HepG2 (cell line): Measurements from ENCODE around the gene AOX1. TPM values are rescaled to one million over a fixed set of nuclear protein-coding genes. Genes with fewer than 3 reads are reported as not detected.

ENCODE experiments used
- ATAC-seq: fragments of 200-7000 bp; cut with Tn5 transposase; 3 replicates; pipeline ENCODE4 v1.9.1; 2020; ENCODE audit warnings: mild to moderate bottlenecking, moderate library complexity
- BruUV-seq: library from RNA; stranded (reverse); fragments of 400-500 nt; replicated peaks from 2 replicates; lab custom pipeline; 2021; lab: Mats Ljungman, UMichigan
- CTCF ChIA-PET: fragments of 300-600 bp; formaldehyde crosslinking; extraction: SDS; loops from one replicate; lab custom pipeline; 2021; ENCODE audit warnings: low total read pairs, inconsistent platforms, low intra/inter-chr PET ratio; lab: Yijun Ruan, JAX
- POLR2A ChIA-PET: fragments of 350-600 bp; sonication (Branson Sonifier 250); formaldehyde crosslinking; loops from one replicate; lab custom pipeline; 2020; ENCODE audit warnings: antibody characterized with exemption, inconsistent platforms; lab: Yijun Ruan, JAX
- DNase-seq: peaks from one replicate; pipeline ENCODE4 v3.0.0-alpha.2; 2015; ENCODE audit warnings: low spot score
- FAIRE-seq: peaks from 3 replicates; lab custom pipeline; 2011; peaks lifted over from hg19 to GRCh38; lab: Jason Lieb, UNC
- H2AFZ ChIP-seq: one replicate; pipeline ENCODE4 v1.6.1; 2011; ENCODE audit warnings: low read length, inconsistent platforms
- H3K27ac ChIP-seq: fragments of 300-600 bp; 3 replicates; pipeline ENCODE4 v1.8.0; 2011; ENCODE audit warnings: mixed run types, mild to moderate bottlenecking, mixed read lengths, low read length, inconsistent platforms; ENCODE audit not compliant: insufficient read depth; ENCODE audit errors: extremely low read length
- H3K27me3 ChIP-seq, 2 experiments: fragments of 200-600 bp in 1 of 2; 2 replicates in 1 of 2; 3 replicates in 1 of 2; pipeline versions ENCODE4 v1.6.0 to v1.8.0; 2011; ENCODE audit warnings: low read length in 2 of 2, mild to moderate bottlenecking in 2 of 2, moderate library complexity in 2 of 2, inconsistent platforms in 1 of 2; ENCODE audit not compliant: insufficient read depth in 2 of 2, control insufficient read depth in 1 of 2
- H3K36me3 ChIP-seq, 2 experiments: fragments of 200-600 bp in 1 of 2; replicated peaks in 1 of 2; 2 replicates in 1 of 2; 3 replicates in 1 of 2; pipeline versions ENCODE4 v1.5.1 to v1.8.0; 2011; ENCODE audit warnings: low read length in 2 of 2, inconsistent platforms in 1 of 2; ENCODE audit not compliant: insufficient read depth in 2 of 2, control insufficient read depth in 1 of 2
- H3K4me1 ChIP-seq: 2 replicates; pipeline ENCODE4 v1.5.1; 2012; ENCODE audit warnings: low read length, inconsistent platforms; ENCODE audit not compliant: insufficient read depth
- H3K4me2 ChIP-seq: 2 replicates; pipeline ENCODE4 v1.6.0; 2011; ENCODE audit warnings: low read depth, low read length, inconsistent platforms
- H3K4me3 ChIP-seq, 3 experiments: fragments of 200-600 bp in 1 of 3; sonication (generic), shearing (Covaris generic) in 1 of 3; replicated peaks in 1 of 3; 2 replicates each; pipeline ENCODE4 v1.5.1; 2011 to 2016; ENCODE audit warnings: low read length in 3 of 3, inconsistent platforms in 2 of 3, low read depth in 2 of 3, mild to moderate bottlenecking in 2 of 3, control low read depth in 1 of 3, mixed read lengths in 1 of 3; ENCODE audit not compliant: insufficient read depth in 1 of 3
- H3K79me2 ChIP-seq: one replicate; pipeline ENCODE4 v1.6.1; 2011; ENCODE audit warnings: low read length, inconsistent platforms; ENCODE audit not compliant: insufficient read depth
- H3K9ac ChIP-seq: 2 replicates; pipeline ENCODE4 v1.6.0; 2011; ENCODE audit warnings: mild to moderate bottlenecking, low read depth, low read length, inconsistent platforms; ENCODE audit not compliant: insufficient read depth
- H3K9me3 ChIP-seq: 2 replicates; pipeline ENCODE4 v1.5.1; 2012; ENCODE audit warnings: mild to moderate bottlenecking, low read length
- H4K20me1 ChIP-seq: 2 replicates; pipeline ENCODE4 v1.6.0; 2011; ENCODE audit warnings: inconsistent platforms, mild to moderate bottlenecking, low read length, moderate library complexity; ENCODE audit not compliant: insufficient read depth
- CBX5 ChIP-seq: sonication (generic); formaldehyde crosslinking; IDR thresholded peaks from 2 replicates; pipeline ENCODE4 v1.4.0; 2020; ENCODE audit warnings: missing genetic modification reagents, borderline replicate concordance
- GFI1 ChIP-seq: sonication (generic); formaldehyde crosslinking; IDR thresholded peaks from 2 replicates; pipeline ENCODE4 v1.5.0; 2020; ENCODE audit warnings: missing genetic modification reagents, mild to moderate bottlenecking, borderline replicate concordance
- HNF4A ChIP-seq: sonication (generic); formaldehyde crosslinking; IDR thresholded peaks from 2 replicates; pipeline ENCODE4 v1.4.0; 2020; ENCODE audit warnings: missing genetic modification reagents
- JDP2 ChIP-seq: sonication (generic); formaldehyde crosslinking; IDR thresholded peaks from 2 replicates; pipeline ENCODE4 v1.8.1; 2022; ENCODE audit warnings: missing genetic modification reagents, borderline replicate concordance
- MZF1 ChIP-seq: sonication (generic); formaldehyde crosslinking; IDR thresholded peaks from 2 replicates; pipeline ENCODE4 v1.8.1; 2023; ENCODE audit warnings: mild to moderate bottlenecking, missing genetic modification reagents, borderline replicate concordance
- POLR2G ChIP-seq: fragments of 200-400 bp; formaldehyde crosslinking; IDR thresholded peaks from 2 replicates; pipeline ENCODE4 v1.6.1; 2018; ENCODE audit warnings: mild to moderate bottlenecking, low read depth, low read length, moderate library complexity
- ZNF280D ChIP-seq: sonication (generic); formaldehyde crosslinking; IDR thresholded peaks from 2 replicates; pipeline ENCODE4 v1.5.1; 2020; ENCODE audit warnings: mild to moderate bottlenecking, missing genetic modification reagents
- ZNF546 ChIP-seq: sonication (generic); formaldehyde crosslinking; conservative IDR thresholded peaks from 2 replicates; pipeline ENCODE4 v1.8.1; 2023; ENCODE audit warnings: mild to moderate bottlenecking, missing genetic modification reagents
- ZNF652 ChIP-seq: IDR thresholded peaks from 2 replicates; pipeline ENCODE4 v1.6.1; 2016; ENCODE audit warnings: low read depth, borderline replicate concordance
- ZNF713 ChIP-seq: sonication (generic); formaldehyde crosslinking; IDR thresholded peaks from 2 replicates; pipeline ENCODE4 v1.4.0; 2020; ENCODE audit warnings: mild to moderate bottlenecking, missing genetic modification reagents
- whole genome bisulfite sequencing: methylation state at CpG from one replicate; pipeline ENCODE4 v1.1.6; 2017; ENCODE audit warnings: low lambda C conversion rate; 5-methylcytosine and 5-hydroxymethylcytosine counted together
- in situ Hi-C: cut with HindIII; loops from 2 replicates; pipeline ENCODE4 v1.10.0; 2017; ENCODE audit warnings: low pct_unique_long_range_greater_than_20kb; ENCODE audit not compliant: extremely low pct_ligation_motif_present
- intact Hi-C: fragments of 100-400 bp; cut with micrococcal nuclease; formaldehyde crosslinking; loops from one replicate; pipeline ENCODE4 v1.10.0; 2022; ENCODE audit not compliant: unreplicated experiment
- polyA plus RNA-seq, 8 experiments: library from polyadenylated mRNA; depleted of rRNA in 3 of 8; stranded (reverse) in 7 of 8; unstranded in 1 of 8; fragments of >200 nt; fragmentation: Illumina TruSeq in 4 of 8; extraction: Trizol in 4 of 8; gene quantifications; 2 replicates each; pipeline versions ENCODE4 v1.2.1 to v1.2.3, GENCODE V29; 2011 to 2016; ENCODE audit warnings: low read depth in 4 of 8, missing spikeins in 1 of 8, mixed read lengths in 1 of 8; ENCODE audit not compliant: insufficient read depth in 1 of 8
- total RNA-seq, 5 experiments: library from RNA; depleted of rRNA; stranded (reverse); fragments of >200 nt; fragmentation: Illumina TruSeq; extraction: Trizol; gene quantifications; 2 replicates each; pipeline ENCODE4 v1.2.3, GENCODE V29; 2016; ENCODE audit warnings: low read depth in 1 of 5

Gene AOX1
- total and polyA plus RNA-seq, 2 of the 13 experiments (the other 11 are each of a cell fraction or from before 2014, with no cell fraction given): 9.2 to 18.0 TPM

- in situ Hi-C loops: loop anchor here (10.0 kb wide), 1 partner anchor 725 kb away; no protein-coding TSS in a partner anchor
- TF ChIP-seq ZNF652 (peak; percentile 86), ZNF713 (CRISPR knock-in tag) (no peak), HNF4A (CRISPR knock-in tag) (peak; percentile 13; the same call in 1 of the 2 replicates), POLR2G (no peak), MZF1 (CRISPR knock-in tag) (no peak)
- TF ChIP-seq, all 625 proteins: peak for 2
Observed at GRCh38 chr2:200699310-200699709, 113.5 kb downstream of the AOX1 start.

GRCh38 chr2:200700856-200701255 lies 115.0 kb downstream of the AOX1 start:
- no peaks in the 10 kb centered on the region for H3K9me3 ChIP-seq
- H3K4me2 ChIP-seq: no peak overlapping the region
- H3K79me2 ChIP-seq: no peaks in the 10 kb centered on the region
- ChIA-PET CTCF (no interaction called here), POLR2A (no interaction called here)
- no peak for TF ChIP-seq JDP2 (CRISPR knock-in tag)
- TF ChIP-seq GFI1 (CRISPR knock-in tag): no peak
- no peak for TF ChIP-seq ZNF546 (CRISPR knock-in tag)
- TF ChIP-seq CBX5 (CRISPR knock-in tag): no peak
- no peak for TF ChIP-seq ZNF280D
- no peaks in the 10 kb centered on the region for H4K20me1 ChIP-seq
- H2AFZ ChIP-seq: no peak overlapping the region
- WGBS: 80% methylated on average over 2 of the region's 2 CpGs
- intact Hi-C loops: loop anchor here (5.0 kb wide), 1 partner anchor 36 kb away; no protein-coding TSS in a partner anchor
- in situ Hi-C loops: loop anchor here (10.0 kb wide), 1 partner anchor 216 kb away; no protein-coding TSS in a partner anchor
- no peaks in the 10 kb centered on the region for H3K36me3 ChIP-seq
- H3K27me3 ChIP-seq: no peaks in the 10 kb centered on the region
- H3K4me1 ChIP-seq: peaks cover 27% of the 10 kb centered on the region
- no peak overlapping the region for H3K27ac ChIP-seq
- no peak for ATAC-seq
- FAIRE-seq: no peak
- no peak overlapping the region for H3K9ac ChIP-seq
- H3K4me3 ChIP-seq: no peak overlapping the region
- no peak for DNase-seq
- BruUV-seq: no TSS peak

More at GRCh38 chr2:200699310-200699709, 113.5 kb downstream of the AOX1 start:
- Histone ChIP-seq H2AFZ (no peak overlapping the region), H3K9ac (no peak overlapping the region), H3K4me1 (peaks cover 27% of the 10 kb centered on the region), H3K9me3 (no peaks in the 10 kb centered on the region), H4K20me1 (no peaks in the 10 kb centered on the region), H3K4me3 (no peak overlapping the region), H3K79me2 (no peaks in the 10 kb centered on the region), H3K27ac (no peak overlapping the region), H3K36me3 (no peaks in the 10 kb centered on the region), H3K27me3 (no peaks in the 10 kb centered on the region), H3K4me2 (no peak overlapping the region)
- ChIA-PET POLR2A (no interaction called here), CTCF (no interaction called here)
- no TSS peak for BruUV-seq
- DNase-seq (no peak), ATAC-seq (no peak), FAIRE-seq (no peak)
- intact Hi-C loops: no loop called here
- WGBS: 0% methylated on average over 1 of the region's 1 CpG
